Measurements from ENCODE around the gene SPAG9. TPM values are rescaled to one million over a fixed set of nuclear protein-coding genes. Genes with fewer than 3 reads are reported as not detected.
A peak's percentile ranks its signal among the peaks of the same experiment; 100 is the strongest.

The SPAG9 gene
- total and polyA plus RNA-seq, 2 experiments from 2014 or later: 13.7 to 45.0 TPM

- H3K27me3 Mint-ChIP-seq (ENCODE audit: insufficient read depth, low read depth, poor library complexity): no peaks in the 10 kb centered on the region
- Histone ChIP-seq H3K79me2 (replicated peaks; ENCODE audit: insufficient read depth) (peaks cover 57% of the 10 kb centered on the region), H2AFZ (peak overlapping the region; percentile 56; the same call in 1 of the 2 replicates)
These were observed 33.5 kb upstream of the SPAG9 start for GRCh38 chr17:51154176-51154575.

More at GRCh38 chr17:51154176-51154575, 33.5 kb upstream of the SPAG9 start:
- ATAC-seq: peak; percentile 11
- Histone ChIP-seq H3K4me2 (peak overlapping the region; percentile 99), H3K4me1 (ENCODE audit: insufficient read depth) (peaks cover 7% of the 10 kb centered on the region; the same call in 1 of the 2 replicates), H3K27me3 (ENCODE audit: insufficient read depth) (no peaks in the 10 kb centered on the region), H3F3A (replicated peaks; ENCODE audit: low read depth) (peaks cover 5% of the 10 kb centered on the region; the same call in 1 of the 2 replicates), H3K9me2 (ENCODE audit: insufficient read depth) (no peaks in the 10 kb centered on the region), H3K36me3 (ENCODE audit: insufficient read depth) (peaks cover 18% of the 10 kb centered on the region), H4K20me1 (replicated peaks; ENCODE audit: insufficient read depth) (peaks cover 19% of the 10 kb centered on the region), H3K4me3 (peak overlapping the region; percentile 96), H3K27ac (ENCODE audit: low read depth) (peak overlapping the region; percentile 64; the same call in 1 of the 2 replicates)
- no peak for DNase-seq (ENCODE audit: low spot score)
- Mint-ChIP-seq H3K4me3 (no peak overlapping the region), H3K36me3 (ENCODE audit: low read depth) (peaks cover 42% of the 10 kb centered on the region), H3K9me3 (no peaks in the 10 kb centered on the region), H3K27ac (no peak overlapping the region), H3K4me1 (no peaks in the 10 kb centered on the region; the same call in 1 of the 3 replicates)
- TF ChIP-seq STAT1 (IDR thresholded peaks at IDR 0.05; ENCODE audit: unreplicated experiment) (no peak), JUNB (IDR thresholded peaks at IDR 0.05; ENCODE audit: unreplicated experiment) (no peak), CREB1 (CRISPR knock-in tag; IDR thresholded peaks at IDR 0.05; ENCODE audit: low read depth) (no peak), ZNF114 (CRISPR knock-in tag; IDR thresholded peaks at IDR 0.05) (no peak), NANOG (IDR thresholded peaks at IDR 0.05; ENCODE audit: borderline replicate concordance) (no peak), ZNF331 (CRISPR knock-in tag; IDR thresholded peaks at IDR 0.05; ENCODE audit: low read depth) (no peak), ZNF462 (CRISPR knock-in tag; IDR thresholded peaks at IDR 0.05) (no peak), REST (IDR thresholded peaks at IDR 0.05; ENCODE audit: unreplicated experiment) (no peak), EZH2 (IDR thresholded peaks at IDR 0.05; ENCODE audit: low read depth, unreplicated experiment) (no peak), CTCF (conservative IDR thresholded peaks at IDR 0.05; ENCODE audit: low read depth in 2 of 2) (no peak), EZH2phosphoT487 (IDR thresholded peaks at IDR 0.05; ENCODE audit: unreplicated experiment) (no peak), POLR2AphosphoS5 (IDR thresholded peaks at IDR 0.05; ENCODE audit: low read depth) (no peak), ETS1 (IDR thresholded peaks at IDR 0.05) (no peak)
